ENCODE results near the gene TPRN. TPM values are rescaled to one million over a fixed set of nuclear protein-coding genes. Genes with fewer than 3 reads are reported as not detected.

TPRN gene
- polyA plus RNA-seq, 1 donor: 32.1 TPM

- Histone ChIP-seq H3K4me3 (ENCODE audit: low read length) (peak overlapping the region; percentile 21), H3K4me1 (ENCODE audit: control insufficient read depth, insufficient read depth, low read length) (peaks cover 6% of the 10 kb centered on the region), H3K9me3 (ENCODE audit: control insufficient read depth, low read depth, low read length) (peaks cover 15% of the 10 kb centered on the region), H3K27ac (ENCODE audit: low read length) (no peak overlapping the region), H3K27me3 (ENCODE audit: control insufficient read depth, insufficient read depth, low read length) (peaks cover 86% of the 10 kb centered on the region), H3K36me3 (ENCODE audit: control insufficient read depth, insufficient read depth, low read length) (no peaks in the 10 kb centered on the region)
- DNase-seq: peak in 1 of 2 donors; percentile 66
- no CpG with 5 or more reads among the region's 124 CpGs for WGBS (ENCODE audit: insufficient coverage, low lambda C conversion rate)
Observed at GRCh38 chr9:137168904-137169856, 31.4 kb downstream of the TPRN start.

GRCh38 chr9:137168573-137168903, 32.0 kb downstream of the TPRN start:
- H3K27me3 ChIP-seq (ENCODE audit: control insufficient read depth, insufficient read depth, low read length): peaks cover 89% of the 10 kb centered on the region
- peaks cover 6% of the 10 kb centered on the region for H3K4me1 ChIP-seq (ENCODE audit: control insufficient read depth, insufficient read depth, low read length)
- H3K27ac ChIP-seq (ENCODE audit: low read length): no peak overlapping the region
- no CpG with 5 or more reads among the region's 36 CpGs for WGBS (ENCODE audit: insufficient coverage, low lambda C conversion rate)
- H3K9me3 ChIP-seq (ENCODE audit: control insufficient read depth, low read depth, low read length): peaks cover 19% of the 10 kb centered on the region
- H3K4me3 ChIP-seq (ENCODE audit: low read length): no peak overlapping the region
- no peaks in the 10 kb centered on the region for H3K36me3 ChIP-seq (ENCODE audit: control insufficient read depth, insufficient read depth, low read length)
- peak in 1 of 2 donors; percentile 35 for DNase-seq

GRCh38 chr9:137167747-137168572, 32.6 kb downstream of the TPRN start:
- Histone ChIP-seq H3K9me3 (ENCODE audit: control insufficient read depth, low read depth, low read length) (peaks cover 20% of the 10 kb centered on the region), H3K27me3 (ENCODE audit: control insufficient read depth, insufficient read depth, low read length) (peaks cover 89% of the 10 kb centered on the region), H3K36me3 (ENCODE audit: control insufficient read depth, insufficient read depth, low read length) (no peaks in the 10 kb centered on the region), H3K27ac (ENCODE audit: low read length) (no peak overlapping the region), H3K4me1 (ENCODE audit: control insufficient read depth, insufficient read depth, low read length) (peaks cover 9% of the 10 kb centered on the region), H3K4me3 (ENCODE audit: low read length) (no peak overlapping the region)
- peak; percentile 50 to 73 for DNase-seq
- no CpG with 5 or more reads among the region's 57 CpGs for WGBS (ENCODE audit: insufficient coverage, low lambda C conversion rate)

- Histone ChIP-seq H3K36me3 (ENCODE audit: control insufficient read depth, insufficient read depth, low read length) (no peaks in the 10 kb centered on the region), H3K4me1 (ENCODE audit: control insufficient read depth, insufficient read depth, low read length) (peaks cover 12% of the 10 kb centered on the region), H3K27ac (ENCODE audit: low read length) (no peak overlapping the region), H3K27me3 (ENCODE audit: control insufficient read depth, insufficient read depth, low read length) (peaks cover 90% of the 10 kb centered on the region), H3K4me3 (ENCODE audit: low read length) (no peak overlapping the region), H3K9me3 (ENCODE audit: control insufficient read depth, low read depth, low read length) (peaks cover 20% of the 10 kb centered on the region)
- no peak for DNase-seq
- no CpG with 5 or more reads among the region's 44 CpGs for WGBS (ENCODE audit: insufficient coverage, low lambda C conversion rate)
Observed at GRCh38 chr9:137167277-137167746, 33.2 kb downstream of the TPRN start.

- H3K9me3 ChIP-seq (ENCODE audit: control insufficient read depth, low read depth, low read length): peaks cover 20% of the 10 kb centered on the region
- H3K27ac ChIP-seq (ENCODE audit: low read length): no peak overlapping the region
- no peak for DNase-seq
- no peaks in the 10 kb centered on the region for H3K36me3 ChIP-seq (ENCODE audit: control insufficient read depth, insufficient read depth, low read length)
- H3K4me3 ChIP-seq (ENCODE audit: low read length): no peak overlapping the region
- WGBS (ENCODE audit: insufficient coverage, low lambda C conversion rate): no CpG with 5 or more reads among the region's 22 CpGs
- H3K27me3 ChIP-seq (ENCODE audit: control insufficient read depth, insufficient read depth, low read length): peaks cover 92% of the 10 kb centered on the region
- H3K4me1 ChIP-seq (ENCODE audit: control insufficient read depth, insufficient read depth, low read length): peaks cover 11% of the 10 kb centered on the region
Observed at GRCh38 chr9:137166380-137167229, 33.9 kb downstream of the TPRN start.

GRCh38 chr9:137165250-137165836, 35.2 kb downstream of the TPRN start:
- Histone ChIP-seq H3K4me3 (ENCODE audit: low read length) (no peak overlapping the region), H3K27me3 (ENCODE audit: control insufficient read depth, insufficient read depth, low read length) (peaks cover 89% of the 10 kb centered on the region), H3K27ac (ENCODE audit: low read length) (no peak overlapping the region), H3K4me1 (ENCODE audit: control insufficient read depth, insufficient read depth, low read length) (peaks cover 11% of the 10 kb centered on the region), H3K9me3 (ENCODE audit: control insufficient read depth, low read depth, low read length) (peaks cover 20% of the 10 kb centered on the region), H3K36me3 (ENCODE audit: control insufficient read depth, insufficient read depth, low read length) (no peaks in the 10 kb centered on the region)
- WGBS (ENCODE audit: insufficient coverage, low lambda C conversion rate): 60% methylated on average over 1 of the region's 32 CpGs
- DNase-seq: no peak

GRCh38 chr9:137164370-137165249, 35.9 kb downstream of the TPRN start:
- peaks cover 89% of the 10 kb centered on the region for H3K27me3 ChIP-seq (ENCODE audit: control insufficient read depth, insufficient read depth, low read length)
- H3K27ac ChIP-seq (ENCODE audit: low read length): no peak overlapping the region
- H3K36me3 ChIP-seq (ENCODE audit: control insufficient read depth, insufficient read depth, low read length): no peaks in the 10 kb centered on the region
- no peak for DNase-seq
- H3K4me1 ChIP-seq (ENCODE audit: control insufficient read depth, insufficient read depth, low read length): peaks cover 11% of the 10 kb centered on the region
- no CpG with 5 or more reads among the region's 34 CpGs for WGBS (ENCODE audit: insufficient coverage, low lambda C conversion rate)
- no peak overlapping the region for H3K4me3 ChIP-seq (ENCODE audit: low read length)
- peaks cover 15% of the 10 kb centered on the region for H3K9me3 ChIP-seq (ENCODE audit: control insufficient read depth, low read depth, low read length)

- Histone ChIP-seq H3K27ac (ENCODE audit: low read length) (no peak overlapping the region), H3K4me1 (ENCODE audit: control insufficient read depth, insufficient read depth, low read length) (peaks cover 11% of the 10 kb centered on the region), H3K27me3 (ENCODE audit: control insufficient read depth, insufficient read depth, low read length) (peaks cover 95% of the 10 kb centered on the region), H3K9me3 (ENCODE audit: control insufficient read depth, low read depth, low read length) (peaks cover 15% of the 10 kb centered on the region), H3K4me3 (ENCODE audit: low read length) (no peak overlapping the region), H3K36me3 (ENCODE audit: control insufficient read depth, insufficient read depth, low read length) (no peaks in the 10 kb centered on the region)
- no peak for DNase-seq
- WGBS (ENCODE audit: insufficient coverage, low lambda C conversion rate): no CpG with 5 or more reads among the region's 22 CpGs
Observed at GRCh38 chr9:137163805-137164204, 36.7 kb downstream of the TPRN start.

- no peak overlapping the region for H3K27ac ChIP-seq (ENCODE audit: low read length)
- peaks cover 15% of the 10 kb centered on the region for H3K9me3 ChIP-seq (ENCODE audit: control insufficient read depth, low read depth, low read length)
- no CpG with 5 or more reads among the region's 26 CpGs for WGBS (ENCODE audit: insufficient coverage, low lambda C conversion rate)
- peaks cover 96% of the 10 kb centered on the region for H3K27me3 ChIP-seq (ENCODE audit: control insufficient read depth, insufficient read depth, low read length)
- peaks cover 11% of the 10 kb centered on the region for H3K4me1 ChIP-seq (ENCODE audit: control insufficient read depth, insufficient read depth, low read length)
- DNase-seq: no peak
- H3K4me3 ChIP-seq (ENCODE audit: low read length): no peak overlapping the region
- no peaks in the 10 kb centered on the region for H3K36me3 ChIP-seq (ENCODE audit: control insufficient read depth, insufficient read depth, low read length)
Observed at GRCh38 chr9:137163365-137163715, 37.2 kb downstream of the TPRN start.

Measured in large intestine (tissue), 3 donors.